IMR-90 (cell line): ENCODE measurements around the gene MS4A4E. TPM values are rescaled to one million over a fixed set of nuclear protein-coding genes. Genes with fewer than 3 reads are reported as not detected.
"Not testable (repeated sequence)": the region's sequence is repeated elsewhere in the genome, so short reads cannot be mapped to it uniquely, and the experiment has no call there.

Source experiments
- ATAC-seq: fragments of 200-7000 bp; cut with Tn5 transposase; 2 replicates; pipeline ENCODE4 v1.9.1; 2020; ENCODE audit warnings: low read depth, mild to moderate bottlenecking, moderate library complexity
- BruUV-seq: library from RNA; stranded (reverse); fragments of 400-500 nt; replicated peaks from 2 replicates; lab custom pipeline; 2021; lab: Mats Ljungman, UMichigan
- CTCF ChIA-PET: fragments of 300-600 bp; formaldehyde crosslinking; extraction: SDS; loops from one replicate; lab custom pipeline; 2021; ENCODE audit warnings: antibody characterized with exemption; lab: Yijun Ruan, JAX
- POLR2A ChIA-PET: fragments of 300-600 bp; sonication (Branson Sonifier 250); formaldehyde crosslinking; loops from one replicate; lab custom pipeline; 2022; ENCODE audit warnings: antibody characterized with exemption; ENCODE audit not compliant: unreplicated experiment; lab: Charles Lee
- DNase-seq: peaks from one replicate; pipeline ENCODE4 v3.0.0; 2013
- H2AFZ ChIP-seq: replicated peaks from 2 replicates; pipeline ENCODE3; 2013; ENCODE audit warnings: low read length, mild to moderate bottlenecking; ENCODE audit not compliant: poor library complexity
- H2AK5ac ChIP-seq: 2 replicates; pipeline ENCODE4 v1.6.1; 2013; ENCODE audit warnings: low read depth, low read length, inconsistent platforms
- H2AK9ac ChIP-seq: replicated peaks from 2 replicates; pipeline ENCODE3; 2013; ENCODE audit warnings: mild to moderate bottlenecking, low read depth, low read length, moderate library complexity; ENCODE audit not compliant: poor library complexity
- H2BK120ac ChIP-seq: 2 replicates; pipeline ENCODE4 v1.6.1; 2013; ENCODE audit warnings: low read depth, low read length, inconsistent platforms
- H2BK15ac ChIP-seq: 3 replicates; pipeline ENCODE4 v1.6.1; 2013; ENCODE audit warnings: low read depth, low read length, inconsistent platforms
- H2BK20ac ChIP-seq: 2 replicates; pipeline ENCODE4 v1.6.1; 2013; ENCODE audit warnings: low read depth, mild to moderate bottlenecking, inconsistent platforms, low read length, moderate library complexity
- H2BK5ac ChIP-seq: 2 replicates; pipeline ENCODE4 v1.6.1; 2013; ENCODE audit warnings: mild to moderate bottlenecking, low read depth, low read length, inconsistent platforms; ENCODE audit not compliant: poor library complexity, severe bottlenecking
- H3K14ac ChIP-seq: replicated peaks from 2 replicates; pipeline ENCODE4 v1.6.1; 2013; ENCODE audit warnings: low read depth, low read length, inconsistent platforms
- H3K18ac ChIP-seq: 2 replicates; pipeline ENCODE4 v1.6.1; 2013; ENCODE audit warnings: low read depth, low read length, control low read depth
- H3K23ac ChIP-seq: 2 replicates; pipeline ENCODE4 v1.6.1; 2013; ENCODE audit warnings: low read depth, low read length, inconsistent platforms
- H3K27ac ChIP-seq: 2 replicates; pipeline ENCODE4 v1.5.1; 2013; ENCODE audit warnings: mild to moderate bottlenecking, control low read depth, low read length; ENCODE audit not compliant: insufficient read depth
- H3K27me3 ChIP-seq: 2 replicates; pipeline ENCODE4 v1.6.1; 2013; ENCODE audit warnings: low read length; ENCODE audit not compliant: control insufficient read depth, insufficient read depth
- H3K36me3 ChIP-seq: 2 replicates; pipeline ENCODE4 v1.6.1; 2013; ENCODE audit warnings: low read length, mixed read lengths; ENCODE audit not compliant: control insufficient read depth, insufficient read depth
- H3K4ac ChIP-seq: 2 replicates; pipeline ENCODE4 v1.6.1; 2013; ENCODE audit warnings: low read depth, low read length, inconsistent platforms
- H3K4me1 ChIP-seq: 2 replicates; pipeline ENCODE4 v1.6.1; 2013; ENCODE audit warnings: low read length, mixed read lengths; ENCODE audit not compliant: control insufficient read depth, insufficient read depth
- H3K4me2 ChIP-seq: 2 replicates; pipeline ENCODE4 v1.6.1; 2013; ENCODE audit warnings: low read depth, mild to moderate bottlenecking, control low read depth, low read length, moderate library complexity
- H3K4me3 ChIP-seq: 2 replicates; pipeline ENCODE4 v1.5.1; 2013; ENCODE audit warnings: low read depth, mild to moderate bottlenecking, control low read depth, low read length, moderate library complexity; ENCODE audit not compliant: insufficient read depth
- H3K56ac ChIP-seq: 2 replicates; pipeline ENCODE4 v1.6.1; 2013; ENCODE audit warnings: low read length, inconsistent platforms; ENCODE audit not compliant: insufficient read depth; ENCODE audit errors: extremely low read depth
- H3K79me1 ChIP-seq, 2 experiments: 2 replicates each; pipeline ENCODE4 v1.6.1; 2013; ENCODE audit warnings: low read length in 2 of 2, inconsistent platforms in 1 of 2, low read depth in 1 of 2
- H3K9ac ChIP-seq: 2 replicates; pipeline ENCODE4 v1.6.1; 2013; ENCODE audit warnings: low read depth, low read length, control low read depth
- H3K9me1 ChIP-seq: 2 replicates; pipeline ENCODE4 v1.6.1; 2013; ENCODE audit warnings: low read length, inconsistent platforms; ENCODE audit not compliant: insufficient read depth
- H3K9me3 ChIP-seq: 2 replicates; pipeline ENCODE4 v1.6.1; 2013; ENCODE audit warnings: low read length; ENCODE audit not compliant: control insufficient read depth, insufficient read depth
- H4K20me1 ChIP-seq: 2 replicates; pipeline ENCODE4 v1.6.1; 2013; ENCODE audit warnings: low read length, inconsistent platforms; ENCODE audit not compliant: insufficient read depth
- H4K5ac ChIP-seq: 2 replicates; pipeline ENCODE4 v1.6.1; 2013; ENCODE audit warnings: mild to moderate bottlenecking, low read depth, low read length, control low read depth
- H4K8ac ChIP-seq, 2 experiments: 2 replicates each; pipeline ENCODE4 v1.6.1; 2013; ENCODE audit warnings: low read depth in 2 of 2, low read length in 2 of 2, control low read depth in 1 of 2, inconsistent platforms in 1 of 2
- H4K91ac ChIP-seq: 2 replicates; pipeline ENCODE4 v1.6.1; 2013; ENCODE audit warnings: low read depth, low read length, inconsistent platforms; ENCODE audit not compliant: insufficient read depth
- WGBS, 2 experiments: methylation state at CpG; one replicate each; pipeline versions ENCODE4 v1.1.5 to v1.1.7; 2013; ENCODE audit warnings: missing lambda C conversion rate in 2 of 2; ENCODE audit not compliant: insufficient read length in 1 of 2; ENCODE audit errors: extremely low coverage in 2 of 2; 5-methylcytosine and 5-hydroxymethylcytosine counted together
- dilution Hi-C: fragments of 300-500 bp; cut with HindIII; formaldehyde crosslinking; loops from one replicate; pipeline ENCODE4 v1.14.3; 2018; ENCODE audit warnings: low sequenced_read_pairs; ENCODE audit not compliant: unreplicated experiment
- in situ Hi-C: fragments of 300-500 bp; cut with MboI; formaldehyde crosslinking; loops from 3 replicates; pipeline ENCODE4 v1.14.3; 2019; ENCODE audit warnings: low sequenced_read_pairs, inconsistent platforms, mixed read lengths
- intact Hi-C: fragments of 100-400 bp; cut with micrococcal nuclease; formaldehyde crosslinking; loops from 2 replicates; pipeline ENCODE4 v1.10.0; 2022
- polyA plus RNA-seq, 3 experiments: library from polyadenylated mRNA; depleted of rRNA; stranded (reverse); fragments of >200 nt; gene quantifications; 2 replicates each; pipeline ENCODE4 v1.2.3, GENCODE V29; 2012; ENCODE audit warnings: low replicate concordance in 1 of 3
- total RNA-seq: library from RNA; depleted of rRNA; stranded (reverse); fragments of >200 nt; gene quantifications from 2 replicates; pipeline ENCODE4 v1.2.3, GENCODE V29; 2012

The MS4A4E gene
- total and polyA plus RNA-seq, 2 of the 4 experiments (the other 2 are of a cell fraction): not detected

GRCh38 chr11:60186128-60186527, 56.8 kb downstream of the MS4A4E start:
- dilution Hi-C loops, H2AFZ ChIP-seq, H4K91ac ChIP-seq, H2BK5ac ChIP-seq, H2BK15ac ChIP-seq, H2BK20ac ChIP-seq, intact Hi-C loops, DNase-seq, H3K4ac ChIP-seq, H3K4me3 ChIP-seq, H3K9me1 ChIP-seq, H3K27me3 ChIP-seq, ATAC-seq, H2AK9ac ChIP-seq, H4K20me1 ChIP-seq, H2BK120ac ChIP-seq, H3K4me2 ChIP-seq, H4K5ac ChIP-seq, H3K23ac ChIP-seq, BruUV-seq, H4K8ac ChIP-seq, H3K9ac ChIP-seq, H2AK5ac ChIP-seq, H3K56ac ChIP-seq, H3K4me1 ChIP-seq, H3K18ac ChIP-seq, H3K36me3 ChIP-seq, H3K27ac ChIP-seq, H3K79me1 ChIP-seq, H3K9me3 ChIP-seq, POLR2A ChIA-PET, CTCF ChIA-PET, H3K14ac ChIP-seq: not testable (repeated sequence)
- in situ Hi-C loops: loop anchor here (25.0 kb wide), 1 partner anchor 349 kb away; the partner anchor contains the start of gene CBLIF
- no CpG with 5 or more reads among the region's 2 CpGs for WGBS, 2 experiments

DNA sequence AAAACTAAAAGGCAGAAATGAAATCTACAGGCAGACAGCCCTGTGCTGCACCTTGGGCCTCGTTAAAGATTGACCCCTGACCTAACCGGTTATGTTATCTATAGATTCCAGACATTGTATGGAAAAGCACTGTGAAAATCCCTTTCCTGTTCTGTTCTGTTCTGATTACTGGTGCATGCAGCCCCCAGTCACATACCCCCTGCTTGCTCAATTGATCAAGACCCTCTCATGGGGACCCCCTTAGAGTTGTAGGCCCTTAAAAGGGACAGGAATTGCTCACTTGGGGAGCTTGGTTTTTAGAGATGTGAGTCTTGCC, 57.5 kb downstream of the MS4A4E start:
- H3K36me3 ChIP-seq, H3K56ac ChIP-seq, H3K4me3 ChIP-seq, H3K14ac ChIP-seq, H2BK120ac ChIP-seq, H3K27ac ChIP-seq, H3K27me3 ChIP-seq, H3K4me2 ChIP-seq, POLR2A ChIA-PET, H2BK5ac ChIP-seq, BruUV-seq, H2AK5ac ChIP-seq, dilution Hi-C loops, H2AK9ac ChIP-seq, H2AFZ ChIP-seq, H4K91ac ChIP-seq, H3K9me1 ChIP-seq, intact Hi-C loops, H4K20me1 ChIP-seq, ATAC-seq, CTCF ChIA-PET, H4K8ac ChIP-seq, H3K23ac ChIP-seq, H2BK20ac ChIP-seq, H4K5ac ChIP-seq, H3K4ac ChIP-seq, H3K4me1 ChIP-seq, H2BK15ac ChIP-seq, H3K18ac ChIP-seq, H3K9me3 ChIP-seq, H3K79me1 ChIP-seq, H3K9ac ChIP-seq, DNase-seq: not testable (repeated sequence)
- in situ Hi-C loops: loop anchor here (25.0 kb wide), 1 partner anchor 348 kb away; the partner anchor contains the start of gene CBLIF
- WGBS, 2 experiments: no CpG with 5 or more reads among the region's 2 CpGs
